ENCODE results near the gene EDAR.

DNA sequence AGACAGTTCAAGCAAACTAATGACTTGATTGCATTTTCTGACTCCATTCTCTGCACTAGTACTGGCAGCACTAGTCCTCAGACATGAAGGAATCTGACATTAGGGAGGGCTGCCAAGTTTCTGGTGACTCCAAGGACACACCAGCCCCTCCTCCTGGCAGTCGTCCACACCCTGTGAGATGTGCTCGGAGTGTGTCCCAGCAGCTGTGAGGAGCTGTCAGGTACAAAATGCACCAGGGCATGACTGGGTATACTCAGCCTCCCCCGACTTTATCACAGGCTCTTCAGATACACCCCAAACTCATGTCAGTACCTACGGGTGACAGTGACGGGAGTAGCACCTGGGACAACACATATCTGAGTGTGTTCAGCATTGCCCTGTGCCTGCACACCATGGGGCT, 43.1 kb downstream of the EDAR start:
- TF ChIP-seq, protein P1, sequence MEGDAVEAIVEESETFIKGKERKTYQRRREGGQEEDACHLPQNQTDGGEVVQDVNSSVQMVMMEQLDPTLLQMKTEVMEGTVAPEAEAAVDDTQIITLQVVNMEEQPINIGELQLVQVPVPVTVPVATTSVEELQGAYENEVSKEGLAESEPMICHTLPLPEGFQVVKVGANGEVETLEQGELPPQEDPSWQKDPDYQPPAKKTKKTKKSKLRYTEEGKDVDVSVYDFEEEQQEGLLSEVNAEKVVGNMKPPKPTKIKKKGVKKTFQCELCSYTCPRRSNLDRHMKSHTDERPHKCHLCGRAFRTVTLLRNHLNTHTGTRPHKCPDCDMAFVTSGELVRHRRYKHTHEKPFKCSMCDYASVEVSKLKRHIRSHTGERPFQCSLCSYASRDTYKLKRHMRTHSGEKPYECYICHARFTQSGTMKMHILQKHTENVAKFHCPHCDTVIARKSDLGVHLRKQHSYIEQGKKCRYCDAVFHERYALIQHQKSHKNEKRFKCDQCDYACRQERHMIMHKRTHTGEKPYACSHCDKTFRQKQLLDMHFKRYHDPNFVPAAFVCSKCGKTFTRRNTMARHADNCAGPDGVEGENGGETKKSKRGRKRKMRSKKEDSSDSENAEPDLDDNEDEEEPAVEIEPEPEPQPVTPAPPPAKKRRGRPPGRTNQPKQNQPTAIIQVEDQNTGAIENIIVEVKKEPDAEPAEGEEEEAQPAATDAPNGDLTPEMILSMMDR (IDR thresholded peaks at IDR 0.05): no peak
- no peak for TF ChIP-seq ZFX (IDR thresholded peaks at IDR 0.05; ENCODE audit: borderline replicate concordance)

Data from 22Rv1 (cell line).